HG03196 (cell line): ENCODE results near the gene HSP90B1.

ENCODE experiments used
- ATAC-seq: cut with Tn5 transposase; IDR thresholded peaks from one replicate; pipeline ENCODE4 v1.9.1; 2021; ENCODE audit not compliant: unreplicated experiment

Gene HSP90B1

DNA sequence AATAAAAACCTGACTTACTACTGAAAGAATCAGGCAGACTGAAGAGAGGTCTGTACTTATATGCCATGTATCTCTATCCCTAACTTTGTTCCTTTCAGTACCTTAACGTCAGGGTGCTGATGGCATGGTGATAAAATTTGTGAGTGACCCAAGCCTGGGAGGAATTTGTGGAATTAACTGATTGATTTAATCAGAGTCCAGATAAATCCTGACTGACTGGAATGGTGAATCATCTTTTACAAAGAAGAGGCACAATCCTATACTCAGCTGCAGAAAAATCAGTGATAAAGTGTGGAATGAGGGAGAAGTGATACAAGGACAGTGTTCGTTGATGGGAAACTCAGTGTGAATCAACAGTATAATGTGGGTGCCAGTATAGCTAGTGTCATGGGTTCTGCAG, 39.2 kb downstream of the HSP90B1 start:
- no peak for ATAC-seq

DNA sequence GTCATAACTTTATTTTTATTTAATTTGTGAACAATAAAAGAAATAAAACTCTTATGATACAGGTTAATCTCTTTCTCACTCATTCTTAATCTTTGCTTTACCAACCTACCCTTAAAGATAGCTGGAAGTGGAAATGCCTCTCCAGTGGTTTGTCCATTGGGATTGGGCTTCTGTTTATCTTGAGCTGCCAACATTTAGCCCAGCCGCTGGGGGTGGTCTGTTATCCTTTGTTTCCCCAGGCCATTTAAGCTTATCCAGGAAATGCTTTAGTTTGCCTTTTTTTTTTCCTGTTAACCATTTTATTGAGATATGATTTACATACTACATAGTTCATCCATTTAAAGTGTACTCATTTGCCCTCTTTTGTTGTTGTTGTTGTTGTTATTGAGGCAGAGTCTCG, 43.7 kb downstream of the HSP90B1 start:
- ATAC-seq = no peak

DNA sequence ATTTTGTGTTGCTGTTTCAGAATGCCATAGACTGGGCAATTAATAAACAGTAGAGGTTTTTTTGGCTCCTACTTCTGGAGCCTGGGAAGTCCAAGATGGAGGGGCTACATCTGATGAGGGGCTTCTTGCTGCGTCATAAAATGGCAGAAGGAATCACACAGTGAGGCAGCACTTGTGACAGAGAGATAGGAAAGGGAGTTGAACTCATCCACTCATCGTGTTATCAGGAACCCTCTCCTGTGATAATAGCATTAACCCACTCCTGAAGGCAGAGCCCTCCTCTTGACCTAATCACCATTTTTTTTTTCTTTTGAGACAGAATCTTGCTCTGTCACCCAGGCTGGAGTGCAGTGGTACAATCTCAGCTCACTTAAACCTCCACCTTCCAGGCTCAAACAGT, 45.2 kb downstream of the HSP90B1 start:
- ATAC-seq = no peak

DNA sequence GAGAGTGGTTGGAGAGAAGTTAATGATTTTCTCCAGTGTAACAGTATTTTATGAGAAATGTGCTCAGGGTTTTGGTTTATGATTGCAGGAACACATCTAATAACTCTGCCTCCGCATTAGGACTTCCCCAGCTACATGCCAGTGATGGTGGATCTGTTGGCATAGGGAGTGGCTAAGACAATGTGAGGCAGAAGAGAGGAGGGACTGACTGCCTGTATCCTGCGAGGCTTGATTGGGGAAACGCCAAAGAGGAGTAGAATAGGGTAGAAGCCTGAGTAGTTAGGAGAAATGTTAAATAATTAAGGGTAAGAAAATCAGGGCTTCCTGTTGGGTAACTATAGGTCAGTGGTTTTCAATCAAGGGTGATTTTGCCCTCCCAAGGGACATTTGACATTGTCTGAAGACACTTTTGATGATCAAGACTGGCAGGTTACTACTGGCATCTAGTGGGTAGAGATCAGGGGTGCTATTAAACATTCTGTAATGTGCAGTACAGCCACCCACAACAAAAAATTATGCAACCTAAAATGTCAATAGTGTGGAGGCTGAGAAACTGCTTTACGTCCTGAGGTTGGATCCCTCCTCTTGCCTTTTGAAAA, 48.3 kb downstream of the HSP90B1 start:
- no peak for ATAC-seq

DNA sequence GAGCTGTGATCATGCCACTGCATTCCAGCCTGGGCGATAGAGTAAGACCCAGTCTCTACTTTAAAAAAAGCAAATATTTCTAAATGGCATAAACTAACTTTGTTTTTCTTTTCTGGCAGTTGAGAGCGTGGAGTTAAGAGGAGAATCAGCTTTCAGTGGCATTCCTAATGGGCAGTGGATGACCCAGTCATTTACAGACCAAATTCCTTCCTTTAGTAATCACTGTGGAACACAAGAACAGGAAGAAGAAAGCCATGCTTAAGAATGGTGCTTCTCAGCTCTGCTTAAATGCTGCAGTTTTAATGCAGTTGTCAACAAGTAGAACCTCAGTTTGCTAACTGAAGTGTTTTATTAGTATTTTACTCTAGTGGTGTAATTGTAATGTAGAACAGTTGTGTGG, 56.6 kb downstream of the HSP90B1 start:
- ATAC-seq = no peak

DNA sequence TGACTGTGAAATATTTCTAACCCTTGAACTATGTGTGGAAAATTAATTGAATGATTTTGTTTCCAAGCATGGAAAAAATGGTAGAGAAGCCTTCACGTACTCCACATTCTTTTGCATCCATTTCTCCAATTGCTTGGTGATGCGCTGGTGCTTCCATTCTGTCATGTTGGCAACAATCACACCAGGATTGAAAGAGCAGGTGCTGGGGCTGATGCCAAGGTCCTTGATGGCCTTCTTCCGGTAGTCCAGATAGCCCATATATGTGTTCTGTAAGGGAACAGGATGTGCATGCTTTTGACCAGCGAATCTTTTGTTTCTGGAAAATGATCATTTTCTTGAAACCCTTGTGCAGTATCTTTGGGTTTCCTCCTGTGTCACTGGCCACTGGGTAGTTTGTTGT, 64.0 kb downstream of the HSP90B1 start:
- ATAC-seq = no peak

DNA sequence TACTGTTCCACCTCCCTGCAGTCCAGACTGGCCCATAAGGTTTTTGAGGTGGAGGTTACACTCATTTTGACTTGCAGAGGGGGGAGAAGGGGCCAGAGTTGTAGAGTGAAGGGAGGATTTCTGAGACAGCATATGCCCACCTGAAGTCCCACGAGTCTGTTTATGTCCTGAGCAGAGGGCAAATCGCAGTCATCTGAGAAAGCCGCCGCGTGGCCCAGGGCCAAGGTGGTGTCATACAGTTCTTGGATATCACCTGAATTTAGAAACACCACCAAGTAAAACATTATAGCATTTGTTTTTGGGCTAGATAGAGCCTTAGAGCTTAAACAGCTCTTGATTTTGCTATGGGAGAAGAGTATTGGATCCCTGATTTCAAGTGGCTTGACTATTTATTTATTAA, 66.4 kb downstream of the HSP90B1 start:
- no peak for ATAC-seq

DNA sequence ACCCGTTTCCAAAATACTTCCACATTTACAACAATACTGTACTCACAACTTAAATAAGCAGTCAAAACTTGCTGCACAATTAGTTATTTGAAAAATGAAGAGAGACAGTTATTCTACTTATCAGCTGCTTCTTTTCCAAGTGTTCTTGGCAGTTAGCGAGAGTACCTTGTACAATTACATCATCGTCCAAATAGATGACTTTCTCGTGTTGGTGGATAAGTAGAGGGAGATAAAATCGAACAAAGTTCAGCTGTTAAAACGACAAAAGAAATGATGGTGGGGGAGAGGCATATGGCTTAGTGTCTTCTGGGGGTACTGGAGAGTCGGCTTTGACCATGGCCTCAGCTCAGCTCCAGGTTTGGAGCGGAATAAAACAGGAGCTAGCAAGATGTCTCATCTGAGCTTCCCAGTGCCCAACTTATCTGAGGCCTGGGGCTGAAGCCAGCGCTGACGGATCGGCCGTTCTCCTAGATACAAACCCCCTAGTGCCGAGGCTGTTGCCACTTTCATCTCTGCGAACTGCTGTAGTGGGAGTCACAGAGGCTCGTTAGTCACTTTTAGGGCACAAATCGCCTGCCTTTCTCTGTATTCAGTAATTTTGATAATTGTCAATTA, 67.2 kb downstream of the HSP90B1 start:
- ATAC-seq = no peak
